GM12878 (cell line): ENCODE data around the gene CPNE4. TPM values are rescaled to one million over a fixed set of nuclear protein-coding genes. Genes with fewer than 3 reads are reported as not detected.

Experiments used
- ATAC-seq: fragments of 200-7000 bp; cut with Tn5 transposase; 3 replicates; pipeline ENCODE4 v1.9.1; 2020; ENCODE audit warnings: mild to moderate bottlenecking, moderate library complexity
- BruUV-seq: library from RNA; stranded (reverse); fragments of 400-500 nt; replicated peaks from 2 replicates; lab custom pipeline; 2021; lab: Mats Ljungman, UMichigan
- CTCF ChIA-PET: fragments of 300-600 bp; sonication (Branson Sonifier 250); formaldehyde crosslinking; extraction: SDS; loops from one replicate; lab custom pipeline; 2021; ENCODE audit warnings: inconsistent platforms; lab: Yijun Ruan, JAX
- POLR2A ChIA-PET: fragments of 350-600 bp; formaldehyde crosslinking; extraction: SDS; loops from one replicate; lab custom pipeline; 2021; ENCODE audit warnings: inconsistent platforms; lab: Charles Lee
- RAD21 ChIA-PET: fragments of 300-600 bp; sonication (Branson Sonifier 250); formaldehyde crosslinking; loops from one replicate; lab custom pipeline; 2023; ENCODE audit warnings: antibody characterized with exemption; ENCODE audit not compliant: unreplicated experiment; lab: Charles Lee
- SMC1A ChIA-PET: fragments of 300-600 bp; sonication (Branson Sonifier 250); formaldehyde crosslinking; loops from one replicate; lab custom pipeline; 2023; ENCODE audit not compliant: unreplicated experiment, uncharacterized antibody; lab: Charles Lee
- DNase-seq: peaks from one replicate; pipeline ENCODE4 v3.0.0-alpha.2; 2011; ENCODE audit warnings: low read depth, low spot score
- FAIRE-seq: peaks from 3 replicates; lab custom pipeline; 2011; peaks lifted over from hg19 to GRCh38; lab: Jason Lieb, UNC
- H2AFZ ChIP-seq: 2 replicates; pipeline ENCODE4 v1.6.0; 2011; ENCODE audit warnings: low read depth, low read length, control low read depth; ENCODE audit not compliant: control insufficient read depth
- H3K27ac ChIP-seq: 2 replicates; pipeline ENCODE4 v1.5.1; 2011; ENCODE audit warnings: control low read depth; ENCODE audit not compliant: control insufficient read depth, insufficient read depth
- H3K27me3 ChIP-seq, 2 experiments: replicated peaks in 1 of 2; 2 replicates each; pipeline versions ENCODE4 v1.6.0 to v1.6.1; 2011; ENCODE audit warnings: low read length in 1 of 2; ENCODE audit not compliant: control insufficient read depth in 2 of 2, insufficient read depth in 2 of 2
- H3K36me3 ChIP-seq, 2 experiments: 2 replicates each; pipeline ENCODE4 v1.5.1; 2011; ENCODE audit warnings: low read length in 1 of 2; ENCODE audit not compliant: control insufficient read depth in 2 of 2, insufficient read depth in 2 of 2
- H3K4me1 ChIP-seq: 2 replicates; pipeline ENCODE4 v1.6.1; 2011; ENCODE audit warnings: mild to moderate bottlenecking, low read length, moderate library complexity, mixed read lengths; ENCODE audit not compliant: control insufficient read depth, insufficient read depth
- H3K4me2 ChIP-seq: 2 replicates; pipeline ENCODE4 v1.6.0; 2011; ENCODE audit warnings: control low read depth; ENCODE audit not compliant: control insufficient read depth, insufficient read depth
- H3K4me3 ChIP-seq: fragments of 200-600 bp; sonication (generic); 2 replicates; pipeline ENCODE4 v1.5.1; 2016
- H3K79me2 ChIP-seq: 2 replicates; pipeline ENCODE4 v1.6.0; 2011; ENCODE audit warnings: low read length; ENCODE audit not compliant: control insufficient read depth, insufficient read depth
- H3K9ac ChIP-seq: 2 replicates; pipeline ENCODE4 v1.8.0; 2011; ENCODE audit warnings: low read length, control low read depth, mixed read lengths; ENCODE audit not compliant: control insufficient read depth, insufficient read depth
- H3K9me3 ChIP-seq: replicated peaks from 3 replicates; pipeline ENCODE4 v1.5.1; 2011; ENCODE audit warnings: mild to moderate bottlenecking, low read length; ENCODE audit not compliant: control insufficient read depth, insufficient read depth
- H4K20me1 ChIP-seq: 2 replicates; pipeline ENCODE4 v1.6.0; 2011; ENCODE audit not compliant: control insufficient read depth, insufficient read depth
- BACH1 ChIP-seq: fragments of 450-650 bp; IDR thresholded peaks from 2 replicates; pipeline ENCODE4 v1.6.1; 2017; ENCODE audit warnings: mild to moderate bottlenecking, borderline replicate concordance
- BCL11A ChIP-seq: IDR thresholded peaks from 2 replicates; pipeline ENCODE4 v1.6.1; 2011; ENCODE audit warnings: low read depth, low read length
- EGR1 ChIP-seq, 2 experiments: IDR thresholded peaks; 1 replicate in 1 of 2; 2 replicates in 1 of 2; pipeline ENCODE4 v1.6.1; 2011 to 2012; ENCODE audit warnings: low read depth in 2 of 2, low read length in 2 of 2, borderline replicate concordance in 1 of 2, mild to moderate bottlenecking in 1 of 2, moderate library complexity in 1 of 2
- RELA ChIP-seq: fragments of 450-650 bp; IDR thresholded peaks from 2 replicates; pipeline ENCODE4 v1.8.0; 2014; ENCODE audit warnings: borderline replicate concordance; ENCODE audit not compliant: partially characterized antibody
- SMAD5 ChIP-seq: IDR thresholded peaks from 2 replicates; pipeline ENCODE4 v1.6.1; 2016; ENCODE audit warnings: antibody characterized with exemption, low read depth
- TCF3 ChIP-seq: IDR thresholded peaks from 2 replicates; pipeline ENCODE4 v1.6.1; 2012; ENCODE audit warnings: low read depth, mild to moderate bottlenecking, low read length, borderline replicate concordance; ENCODE audit not compliant: insufficient read depth
- USF2 ChIP-seq: IDR thresholded peaks from 2 replicates; pipeline ENCODE4 v1.6.1; 2011; ENCODE audit warnings: low read depth, low read length, improper control_type of control experiment, borderline replicate concordance
- WGBS: methylation state at CpG from one replicate; pipeline ENCODE4 v1.1.6; 2016; ENCODE audit warnings: low lambda C conversion rate; ENCODE audit not compliant: insufficient replicate concordance, insufficient coverage; ENCODE audit errors: missing lambda C conversion rate; 5-methylcytosine and 5-hydroxymethylcytosine counted together
- in situ Hi-C: fragments of 300-500 bp; cut with MboI; formaldehyde crosslinking; loops from 9 replicates; pipeline ENCODE4 v1.14.3; 2018; ENCODE audit warnings: mixed read lengths
- intact Hi-C: fragments of 100-400 bp; cut with micrococcal nuclease; formaldehyde crosslinking; loops from one replicate; pipeline ENCODE4 v1.14.2; 2022; ENCODE audit not compliant: unreplicated experiment
- polyA plus RNA-seq, 11 experiments: library from polyadenylated mRNA; depleted of rRNA in 4 of 11; unstranded in 6 of 11; stranded (reverse) in 5 of 11; fragments of >200 nt; fragmentation: Nextera tagmentation in 4 of 11; fragmentation: Illumina TruSeq in 1 of 11; extraction: Ambion mirVana in 4 of 11; extraction: Trizol in 1 of 11; gene quantifications; 1 replicate in 1 of 11; 2 replicates in 10 of 11; pipeline versions ENCODE4 v1.2.1 to v1.2.3, GENCODE V29; 2011 to 2016; ENCODE audit warnings: inconsistent platforms in 2 of 11, missing spikeins in 2 of 11, low read depth in 1 of 11
- total RNA-seq, 4 experiments: library from RNA; depleted of rRNA in 3 of 4; stranded (reverse); fragments of >200 nt in 3 of 4; fragmentation: Illumina TruSeq in 1 of 4; extraction: Trizol in 1 of 4; gene quantifications; 2 replicates each; pipeline versions ENCODE4 v1.2.1 to v1.2.3, GENCODE V29; 2013 to 2021

The CPNE4 gene
- total and polyA plus RNA-seq, 10 of the 15 experiments (the other 5 are each of a cell fraction or from before 2014, with no cell fraction given): 0.17 to 1.9 (median 0.48) TPM; not detected in 1

- in situ Hi-C loops (no loop called here), intact Hi-C loops (no loop called here)
- no TSS peak for BruUV-seq
- no peak overlapping the region for H3K4me2 ChIP-seq
- CTCF ChIA-PET: no interaction called here
- no peak overlapping the region for H2AFZ ChIP-seq
- POLR2A ChIA-PET: no interaction called here
- H3K4me3 ChIP-seq: no peak overlapping the region
- no peak overlapping the region for H3K9ac ChIP-seq
- FAIRE-seq: no peak
- RAD21 ChIA-PET: no interaction called here
- no peak overlapping the region for H3K27ac ChIP-seq
- H3K4me1 ChIP-seq: no peaks in the 10 kb centered on the region
- no peaks in the 10 kb centered on the region for H3K79me2 ChIP-seq
- H4K20me1 ChIP-seq: no peaks in the 10 kb centered on the region
- no peaks in the 10 kb centered on the region for H3K36me3 ChIP-seq
- no peak for ATAC-seq
- TF ChIP-seq USF2: no peak
- no peak for TF ChIP-seq BCL11A
- TF ChIP-seq TCF3: no peak
- TF ChIP-seq, all 136 proteins: peak for 0
- H3K27me3 ChIP-seq: no peaks in the 10 kb centered on the region; a peak in 1 of 4 replicates
- no peaks in the 10 kb centered on the region for H3K9me3 ChIP-seq
- no peak for DNase-seq
- SMC1A ChIA-PET: no interaction called here
These were observed 432.6 kb downstream of the CPNE4 start for GRCh38 chr3:131602011-131602779.

- Histone ChIP-seq H4K20me1 (no peaks in the 10 kb centered on the region), H3K4me1 (no peaks in the 10 kb centered on the region), H3K9ac (no peak overlapping the region), H3K36me3 (no peaks in the 10 kb centered on the region), H3K27me3 (no peaks in the 10 kb centered on the region; a peak in 1 of 4 replicates), H3K4me3 (no peak overlapping the region), H2AFZ (no peak overlapping the region), H3K4me2 (no peak overlapping the region), H3K9me3 (no peaks in the 10 kb centered on the region), H3K27ac (no peak overlapping the region), H3K79me2 (no peaks in the 10 kb centered on the region)
- FAIRE-seq (no peak), ATAC-seq (no peak), DNase-seq (no peak)
- ChIA-PET SMC1A (interaction anchor here (1.2 kb wide), 1 partner anchor 11 kb away, joined by 3 read pairs; no protein-coding TSS in a partner anchor), RAD21 (no interaction called here), POLR2A (no interaction called here), CTCF (interaction anchor here (0.6 kb wide), 1 partner anchor 299 kb away, joined by 4 read pairs; no protein-coding TSS in a partner anchor)
- WGBS: 6% methylated on average over 1 of the region's 1 CpG
- BruUV-seq: no TSS peak
- in situ Hi-C loops (no loop called here), intact Hi-C loops (no loop called here)
- TF ChIP-seq SMAD5 (no peak), EGR1 (IDR thresholded peaks at IDR 0.05; ENCODE audit: borderline replicate concordance in 1 of 2, low read depth in 2 of 2, low read length in 2 of 2) (no peak), BACH1 (no peak), USF2 (no peak), RELA (no peak), TCF3 (no peak)
These were observed 437.0 kb downstream of the CPNE4 start for GRCh38 chr3:131597816-131598215.
